ENCODE measurements around the gene NES.

Gene NES

GRCh38 chr1:156676820-156677615 lies at the start of gene NES:
NES (minus strand) TSS chr1:156677407; CDS start chr1:156677264, 143 bp downstream.
- DNase-seq: peak; percentile 53 to 54

- DNase-seq: peak in 1 of 2 experiments; percentile 37
Measured at GRCh38 chr1:156726549-156727226, 49.5 kb upstream of the NES start.

- peak; percentile 86 to 87 for DNase-seq
Measured at GRCh38 chr1:156725683-156726280, 48.6 kb upstream of the NES start.

GRCh38 chr1:156721535-156721934 lies 44.3 kb upstream of the NES start:
- no peak for DNase-seq

- DNase-seq: no peak
Measured at GRCh38 chr1:156721131-156721530, 43.9 kb upstream of the NES start.

GRCh38 chr1:156717351-156717750 lies 40.1 kb upstream of the NES start:
- DNase-seq: no peak

GRCh38 chr1:156714830-156715229 lies 37.6 kb upstream of the NES start:
- DNase-seq: no peak

GRCh38 chr1:156712626-156713025 lies 35.4 kb upstream of the NES start:
- no peak for DNase-seq

- no peak for DNase-seq
Measured at GRCh38 chr1:156711011-156711817, 34.0 kb upstream of the NES start.

- no peak for DNase-seq
Measured at GRCh38 chr1:156709757-156710489, 32.7 kb upstream of the NES start.

- no peak for DNase-seq
Measured at GRCh38 chr1:156709031-156709430, 31.8 kb upstream of the NES start.

- DNase-seq: no peak
Measured at GRCh38 chr1:156708218-156708661, 31.0 kb upstream of the NES start.

GRCh38 chr1:156707417-156708217 lies 30.4 kb upstream of the NES start:
- DNase-seq: no peak

GRCh38 chr1:156706657-156707416 lies 29.6 kb upstream of the NES start:
- peak in 1 of 2 experiments; percentile 51 for DNase-seq

GRCh38 chr1:156705918-156706656 lies 28.9 kb upstream of the NES start:
- DNase-seq: peak; percentile 70 to 95

- peak; percentile 63 to 92 for DNase-seq
Measured at GRCh38 chr1:156705321-156705917, 28.2 kb upstream of the NES start, which contains the start of gene CRABP2. CRABP2 (minus strand) TSS chr1:156705583; CDS start chr1:156705446, 137 bp downstream.

GRCh38 chr1:156704930-156705320 lies 27.7 kb upstream of the NES start:
- DNase-seq: no peak

- DNase-seq: no peak
Measured at GRCh38 chr1:156704166-156704711, 27.0 kb upstream of the NES start.

GRCh38 chr1:156703741-156704140 lies 26.5 kb upstream of the NES start:
- no peak for DNase-seq

Data from NCI-H187 (cell line).